Coronary artery (tissue), 2 donors: Measurements from ENCODE around the gene ZFP62.
A peak's percentile ranks its signal among the peaks of the same experiment; 100 is the strongest.

ENCODE experiments used
- DNase-seq: peaks from one replicate; pipeline ENCODE4 v3.0.0-alpha.2; 2017; ENCODE audit warnings: low spot score
- H3K27ac ChIP-seq, 2 donors: fragments of 200-600 bp; sonication (generic); one replicate each; pipeline ENCODE4 v1.5.1; 2016 to 2019
- H3K4me3 ChIP-seq: fragments of 200-600 bp; sonication (generic); 2 replicates; pipeline ENCODE4 v1.5.1; 2016; ENCODE audit warnings: mild to moderate bottlenecking, moderate library complexity
- CTCF ChIP-seq: fragments of 200-600 bp; sonication (generic); IDR thresholded peaks from one replicate; pipeline ENCODE4 v1.5.1; 2019; ENCODE audit warnings: antibody characterized with exemption

ZFP62 gene

GRCh38 chr5:180844432-180844831, 16.6 kb downstream of the ZFP62 start:
- TF ChIP-seq CTCF: no peak
- DNase-seq: no peak
- H3K27ac ChIP-seq: no peak overlapping the region
- no peak overlapping the region for H3K4me3 ChIP-seq

GRCh38 chr5:180839935-180840334, 21.1 kb downstream of the ZFP62 start:
- H3K27ac ChIP-seq: no peak overlapping the region
- no peak overlapping the region for H3K4me3 ChIP-seq
- DNase-seq: no peak
- TF ChIP-seq CTCF: no peak

- Histone ChIP-seq H3K27ac (no peak overlapping the region), H3K4me3 (no peak overlapping the region)
- no peak for DNase-seq
- TF ChIP-seq CTCF: no peak
Observed at GRCh38 chr5:180839227-180839626, 21.8 kb downstream of the ZFP62 start.

GRCh38 chr5:180837478-180837877, 23.6 kb downstream of the ZFP62 start:
- no peak for DNase-seq
- H3K27ac ChIP-seq: no peak overlapping the region
- no peak for TF ChIP-seq CTCF
- H3K4me3 ChIP-seq: no peak overlapping the region

- H3K4me3 ChIP-seq: peak overlapping the region; percentile 98
- TF ChIP-seq CTCF: no peak
- peak overlapping the region in 1 of 2 donors; percentile 96 for H3K27ac ChIP-seq
- no peak for DNase-seq
Observed at GRCh38 chr5:180832638-180833068, 28.4 kb downstream of the ZFP62 start.

- no peak for TF ChIP-seq CTCF
- DNase-seq: peak; percentile 90
Observed at GRCh38 chr5:180831139-180832093, 29.7 kb downstream of the ZFP62 start.

More at GRCh38 chr5:180831139-180832093, 29.7 kb downstream of the ZFP62 start:
- Histone ChIP-seq H3K4me3 (peak overlapping the region; percentile 98), H3K27ac (peak overlapping the region; percentile 96)
